PC-9 (cell line): Measurements from ENCODE around the gene PCDHGA4. TPM values are rescaled to one million over a fixed set of nuclear protein-coding genes. Genes with fewer than 3 reads are reported as not detected.
"Not testable (repeated sequence)": the region's sequence is repeated elsewhere in the genome, so short reads cannot be mapped to it uniquely, and the experiment has no call there.

Experiments used
- BruUV-seq: library from RNA; stranded (reverse); fragments of 400-500 nt; replicated peaks from 2 replicates; lab custom pipeline; 2021; lab: Mats Ljungman, UMichigan
- CTCF ChIA-PET: fragments of 300-600 bp; sonication (Branson Sonifier 250); formaldehyde crosslinking; loops from one replicate; lab custom pipeline; 2022; ENCODE audit warnings: antibody characterized with exemption; lab: Charles Lee
- POLR2A ChIA-PET: fragments of 300-600 bp; sonication (Branson Sonifier 250); formaldehyde crosslinking; loops from one replicate; lab custom pipeline; 2022; ENCODE audit warnings: antibody characterized with exemption; ENCODE audit not compliant: unreplicated experiment; lab: Charles Lee
- DNase-seq, 2 experiments: peaks; one replicate each; pipeline versions ENCODE4 v3.0.0 to v3.0.0-alpha.2; 2015 to 2022; ENCODE audit warnings: mixed read lengths in 1 of 2
- H2AFZ ChIP-seq: fragments of 200-600 bp; sonication (generic); 2 replicates; pipeline ENCODE4 v1.8.1; 2017; ENCODE audit warnings: antibody characterized with exemption
- H3F3A ChIP-seq: fragments of 200-600 bp; sonication (generic); 2 replicates; pipeline ENCODE4 v1.8.1; 2017; ENCODE audit warnings: antibody characterized with exemption, mild to moderate bottlenecking, low read depth; ENCODE audit not compliant: insufficient read depth
- H3K27ac ChIP-seq: fragments of 200-600 bp; sonication (generic); 2 replicates; pipeline ENCODE4 v1.6.1; 2016; ENCODE audit warnings: mixed run types
- H3K27me3 ChIP-seq: fragments of 200-600 bp; sonication (generic); 2 replicates; pipeline ENCODE4 v1.6.1; 2016; ENCODE audit warnings: low read depth, mixed run types; ENCODE audit not compliant: insufficient read depth
- H3K36me3 ChIP-seq: fragments of 200-600 bp; sonication (generic); 2 replicates; pipeline ENCODE4 v1.6.1; 2016; ENCODE audit warnings: low read depth, mixed run types
- H3K4me1 ChIP-seq: fragments of 200-600 bp; sonication (generic); replicated peaks from 2 replicates; pipeline ENCODE4 v1.6.1; 2016; ENCODE audit warnings: mixed run types; ENCODE audit not compliant: insufficient read depth
- H3K4me2 ChIP-seq: fragments of 200-600 bp; sonication (generic); 2 replicates; pipeline ENCODE4 v1.6.1; 2017; ENCODE audit warnings: mixed run types
- H3K4me3 ChIP-seq: fragments of 200-600 bp; sonication (generic); 2 replicates; pipeline ENCODE4 v1.6.1; 2016; ENCODE audit warnings: mixed run types
- H3K79me2 ChIP-seq: fragments of 200-600 bp; sonication (generic); 2 replicates; pipeline ENCODE4 v1.6.1; 2017; ENCODE audit warnings: low read depth, mixed run types
- H3K9me2 ChIP-seq: fragments of 200-600 bp; sonication (generic); 2 replicates; pipeline ENCODE4 v1.8.1; 2017; ENCODE audit warnings: mild to moderate bottlenecking; ENCODE audit not compliant: insufficient read depth
- H3K9me3 ChIP-seq: fragments of 200-600 bp; sonication (generic); 2 replicates; pipeline ENCODE4 v1.8.1; 2016; ENCODE audit warnings: low read depth; ENCODE audit not compliant: insufficient read depth
- H4K20me1 ChIP-seq: fragments of 200-600 bp; sonication (generic); 2 replicates; pipeline ENCODE4 v1.8.1; 2017; ENCODE audit not compliant: insufficient read depth
- EZH2 ChIP-seq: fragments of 200-600 bp; sonication (generic); IDR thresholded peaks from 2 replicates; pipeline ENCODE4 v1.8.0; 2017; ENCODE audit warnings: antibody characterized with exemption, low read depth
- intact Hi-C: fragments of 100-400 bp; cut with micrococcal nuclease; formaldehyde crosslinking; loops from one replicate; pipeline ENCODE4 v1.10.0; 2022; ENCODE audit not compliant: unreplicated experiment
- total RNA-seq: library from RNA; stranded (reverse); gene quantifications from 2 replicates; pipeline ENCODE4 v1.2.3, GENCODE V29; 2021
- TF ChIP-seq, protein P1 (sequence below): fragments of 200-600 bp; sonication (generic); conservative IDR thresholded peaks from 2 replicates; pipeline ENCODE4 v1.6.1; 2017; ENCODE audit warnings: mixed run types, antibody characterized with exemption, mild to moderate bottlenecking, moderate library complexity

PCDHGA4 gene
- total RNA-seq, 1 experiment from 2014 or later, result not detected

DNA sequence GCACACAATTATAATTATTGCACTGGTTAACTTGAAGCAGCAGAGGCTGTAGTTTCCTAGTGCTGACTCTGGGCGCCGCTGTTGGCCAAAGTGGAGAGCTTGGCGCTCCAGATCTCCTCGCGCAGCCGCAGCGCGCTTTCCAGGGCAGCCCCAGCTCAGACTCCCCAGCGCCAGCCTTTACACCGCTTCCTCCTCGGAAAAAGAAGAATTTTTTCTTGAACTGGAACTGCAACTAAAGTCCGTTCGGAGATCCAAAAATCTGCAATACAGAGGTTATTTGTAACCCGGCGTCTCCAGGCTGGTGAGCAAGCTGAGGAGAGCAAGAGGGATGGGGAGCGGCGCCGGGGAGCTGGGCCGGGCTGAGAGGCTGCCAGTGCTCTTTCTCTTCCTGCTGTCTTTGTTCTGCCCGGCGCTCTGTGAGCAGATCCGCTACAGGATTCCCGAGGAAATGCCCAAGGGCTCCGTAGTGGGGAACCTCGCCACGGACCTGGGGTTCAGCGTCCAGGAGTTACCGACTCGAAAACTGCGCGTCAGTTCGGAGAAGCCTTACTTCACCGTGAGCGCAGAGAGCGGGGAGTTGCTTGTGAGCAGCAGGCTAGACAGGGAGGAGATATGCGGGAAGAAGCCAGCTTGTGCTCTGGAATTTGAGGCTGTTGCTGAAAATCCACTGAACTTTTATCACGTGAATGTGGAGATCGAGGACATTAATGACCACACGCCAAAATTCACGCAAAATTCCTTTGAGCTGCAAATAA lies 32.9 kb downstream of the PCDHGA4 start, which contains the start of gene PCDHGB4:
TSS of gene PCDHGB4 (plus strand) at position 142 of the 755 bp plus-strand sequence. CDS start at position 329, 187 bp downstream.
- H3K36me3 ChIP-seq, H3K4me1 ChIP-seq, H2AFZ ChIP-seq, H3K79me2 ChIP-seq, H3K9me2 ChIP-seq, H4K20me1 ChIP-seq, DNase-seq, intact Hi-C loops, H3K27ac ChIP-seq, H3F3A ChIP-seq, H3K9me3 ChIP-seq, POLR2A ChIA-PET, H3K4me3 ChIP-seq, CTCF ChIA-PET, BruUV-seq: not testable (repeated sequence)
- peaks cover 36% of the 10 kb centered on the region for H3K27me3 ChIP-seq
- peak within 1 kb of the TSS; percentile 31; the same call in 1 of the 2 replicates for H3K4me2 ChIP-seq
- TF ChIP-seq, protein P1, sequence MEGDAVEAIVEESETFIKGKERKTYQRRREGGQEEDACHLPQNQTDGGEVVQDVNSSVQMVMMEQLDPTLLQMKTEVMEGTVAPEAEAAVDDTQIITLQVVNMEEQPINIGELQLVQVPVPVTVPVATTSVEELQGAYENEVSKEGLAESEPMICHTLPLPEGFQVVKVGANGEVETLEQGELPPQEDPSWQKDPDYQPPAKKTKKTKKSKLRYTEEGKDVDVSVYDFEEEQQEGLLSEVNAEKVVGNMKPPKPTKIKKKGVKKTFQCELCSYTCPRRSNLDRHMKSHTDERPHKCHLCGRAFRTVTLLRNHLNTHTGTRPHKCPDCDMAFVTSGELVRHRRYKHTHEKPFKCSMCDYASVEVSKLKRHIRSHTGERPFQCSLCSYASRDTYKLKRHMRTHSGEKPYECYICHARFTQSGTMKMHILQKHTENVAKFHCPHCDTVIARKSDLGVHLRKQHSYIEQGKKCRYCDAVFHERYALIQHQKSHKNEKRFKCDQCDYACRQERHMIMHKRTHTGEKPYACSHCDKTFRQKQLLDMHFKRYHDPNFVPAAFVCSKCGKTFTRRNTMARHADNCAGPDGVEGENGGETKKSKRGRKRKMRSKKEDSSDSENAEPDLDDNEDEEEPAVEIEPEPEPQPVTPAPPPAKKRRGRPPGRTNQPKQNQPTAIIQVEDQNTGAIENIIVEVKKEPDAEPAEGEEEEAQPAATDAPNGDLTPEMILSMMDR, result peak; percentile 40; the same call in 1 of the 2 replicates

DNA sequence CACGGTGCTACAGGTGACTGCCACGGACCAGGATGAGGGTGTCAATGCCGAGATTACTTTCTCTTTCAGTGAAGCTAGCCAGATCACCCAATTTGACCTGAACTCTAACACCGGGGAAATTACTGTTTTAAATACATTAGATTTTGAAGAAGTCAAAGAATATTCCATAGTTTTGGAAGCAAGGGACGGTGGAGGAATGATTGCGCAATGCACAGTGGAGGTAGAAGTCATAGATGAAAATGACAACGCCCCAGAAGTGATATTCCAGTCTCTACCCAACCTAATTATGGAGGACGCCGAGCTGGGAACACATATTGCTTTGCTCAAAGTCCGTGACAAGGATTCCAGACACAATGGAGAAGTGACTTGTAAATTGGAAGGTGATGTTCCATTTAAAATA lies 33.8 kb downstream of the PCDHGA4 start:
- Histone ChIP-seq H4K20me1 (no peaks in the 10 kb centered on the region), H3K27ac (no peak overlapping the region), H3F3A (no peaks in the 10 kb centered on the region), H3K4me2 (peak overlapping the region; percentile 31; the same call in 1 of the 2 replicates), H3K9me3 (no peaks in the 10 kb centered on the region), H3K27me3 (peaks cover 27% of the 10 kb centered on the region), H3K4me3 (no peak overlapping the region), H2AFZ (no peak overlapping the region), H3K4me1 (no peaks in the 10 kb centered on the region), H3K36me3 (no peaks in the 10 kb centered on the region), H3K79me2 (no peaks in the 10 kb centered on the region), H3K9me2 (no peaks in the 10 kb centered on the region)
- ChIA-PET CTCF (interaction anchor here (0.6 kb wide), 1 partner anchor 50 kb away, joined by 3 read pairs; no protein-coding TSS in a partner anchor), POLR2A (no interaction called here)
- BruUV-seq, result no TSS peak
- intact Hi-C loops, result no loop called here
- DNase-seq, result no peak
- TF ChIP-seq, protein P1, result no peak
- TF ChIP-seq EZH2, result no peak

DNA sequence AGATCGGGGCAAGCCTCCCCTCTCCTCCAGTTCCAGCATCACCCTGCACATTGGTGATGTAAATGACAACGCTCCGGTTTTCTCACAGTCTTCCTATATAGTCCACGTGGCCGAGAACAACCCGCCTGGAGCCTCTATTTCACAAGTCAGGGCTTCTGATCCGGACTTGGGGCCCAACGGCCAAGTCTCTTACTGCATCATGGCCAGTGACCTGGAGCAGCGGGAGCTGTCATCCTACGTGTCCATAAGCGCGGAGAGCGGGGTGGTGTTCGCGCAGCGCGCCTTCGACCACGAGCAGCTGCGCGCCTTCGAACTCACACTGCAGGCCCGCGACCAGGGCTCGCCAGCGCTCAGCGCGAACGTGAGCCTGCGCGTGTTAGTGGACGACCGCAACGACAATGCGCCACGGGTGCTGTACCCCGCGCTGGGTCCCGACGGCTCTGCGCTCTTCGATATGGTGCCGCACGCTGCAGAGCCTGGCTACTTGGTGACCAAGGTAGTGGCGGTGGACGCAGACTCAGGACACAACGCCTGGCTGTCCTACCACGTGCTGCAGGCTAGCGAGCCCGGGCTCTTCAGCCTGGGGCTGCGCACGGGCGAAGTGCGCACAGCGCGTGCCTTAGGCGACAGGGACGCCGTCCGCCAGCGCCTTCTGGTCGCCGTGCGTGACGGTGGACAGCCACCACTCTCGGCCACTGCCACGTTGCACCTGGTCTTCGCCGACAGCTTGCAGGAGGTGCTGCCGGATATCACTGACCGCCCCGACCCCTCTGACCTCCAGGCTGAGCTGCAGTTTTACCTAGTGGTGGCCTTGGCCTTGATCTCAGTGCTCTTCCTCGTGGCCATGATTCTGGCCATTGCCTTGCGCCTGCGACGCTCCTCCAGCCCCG lies 34.6 kb downstream of the PCDHGA4 start:
- DNase-seq, result no peak
- POLR2A ChIA-PET, result no interaction called here
- no TSS peak for BruUV-seq
- CTCF ChIA-PET, result interaction anchor here (0.6 kb wide), 1 partner anchor 50 kb away, joined by 3 read pairs; no protein-coding TSS in a partner anchor
- H4K20me1 ChIP-seq, result no peaks in the 10 kb centered on the region
- H3K27me3 ChIP-seq, result peaks cover 19% of the 10 kb centered on the region
- TF ChIP-seq, protein P1, result no peak
- TF ChIP-seq EZH2, result no peak
- H3K36me3 ChIP-seq, result no peaks in the 10 kb centered on the region
- intact Hi-C loops, result no loop called here
- H3K4me3 ChIP-seq, result no peak overlapping the region
- H3K79me2 ChIP-seq, result no peaks in the 10 kb centered on the region
- H3K9me3 ChIP-seq, result no peaks in the 10 kb centered on the region
- no peaks in the 10 kb centered on the region for H3K4me1 ChIP-seq
- no peaks in the 10 kb centered on the region for H3F3A ChIP-seq
- no peaks in the 10 kb centered on the region for H3K9me2 ChIP-seq
- H3K27ac ChIP-seq, result no peak overlapping the region
- no peak overlapping the region for H3K4me2 ChIP-seq
- no peak overlapping the region for H2AFZ ChIP-seq
